Measurements from ENCODE around the gene NNAT. TPM values are rescaled to one million over a fixed set of nuclear protein-coding genes. Genes with fewer than 3 reads are reported as not detected.

Gene NNAT
- total RNA-seq, 1 experiment from 2014 or later = not detected

Other genes with a start within 250 kb of the NNAT start
- 46.0 and 56.5 TPM in 2 replicates for gene MANBAL, start 231.6 kb upstream of the NNAT start, total RNA-seq (2022)
- 28.1 and 29.5 TPM in 2 replicates for gene SRC, start 175.1 kb upstream of the NNAT start, total RNA-seq (2022)
- gene BLCAP, start 6.6 kb downstream of the NNAT start, total RNA-seq (2022) = 88.5 and 105 TPM in 2 replicates
- gene CTNNBL1, start 172.8 kb downstream of the NNAT start, total RNA-seq (2022) = 44.9 and 45.2 TPM in 2 replicates

Data from MCF 10A (cell line).